Esophagus muscularis mucosa (tissue), 4 donors: ENCODE results near the gene HOXC10.

Experiments
- CTCF ChIP-seq, 3 experiments: fragments of 200-600 bp in 2 of 3; fragments of 450-650 bp in 1 of 3; sonication (generic) in 2 of 3; IDR thresholded peaks; one replicate each; pipeline ENCODE4 v1.5.1; 2017 to 2019; ENCODE audit warnings: antibody characterized with exemption in 3 of 3, mild to moderate bottlenecking in 2 of 3, moderate library complexity in 1 of 3
- EP300 ChIP-seq: sonication (generic); formaldehyde crosslinking; IDR thresholded peaks from one replicate; pipeline ENCODE4 v1.6.1; 2017; ENCODE audit warnings: antibody characterized with exemption
- POLR2A ChIP-seq: fragments of 450-650 bp; IDR thresholded peaks from one replicate; pipeline ENCODE4 v1.6.1; 2017; ENCODE audit warnings: antibody characterized with exemption, moderate library complexity, mild to moderate bottlenecking, low read depth
- POLR2AphosphoS5 ChIP-seq, 2 donors: sonication (generic); formaldehyde crosslinking; IDR thresholded peaks; one replicate each; pipeline ENCODE4 v1.6.1; 2017; ENCODE audit warnings: antibody characterized with exemption in 2 of 2

- TF ChIP-seq POLR2AphosphoS5 (IDR thresholded peaks at IDR 0.05) (no peak), EP300 (no peak), CTCF (IDR thresholded peaks at IDR 0.05) (no peak), POLR2A (no peak)
Observed at GRCh38 chr12:54008260-54008552, 23.3 kb downstream of the HOXC10 start.
